Heart left ventricle (tissue), 16 donors: ENCODE data around the gene YIPF4. TPM values are rescaled to one million over a fixed set of nuclear protein-coding genes. Genes with fewer than 3 reads are reported as not detected.

ENCODE experiments used
- ATAC-seq, 4 donors: fragments of 200-7000 bp; cut with Tn5 transposase; one replicate each; pipeline ENCODE4 v1.9.1; 2020 to 2022; ENCODE audit warnings: moderate library complexity in 4 of 4, mild to moderate bottlenecking in 3 of 4, moderate number of reproducible peaks in 1 of 4
- DNase-seq, 5 donors: peaks; one replicate each; pipeline ENCODE4 v3.0.0-alpha.2; 2020
- H3K27ac ChIP-seq, 12 donors: fragments of 200-600 bp; sonication (generic) in 4 of 12; one replicate each; pipeline versions ENCODE4 v1.5.0 to v1.8.0; 2016 to 2022; ENCODE audit warnings: mild to moderate bottlenecking in 2 of 12
- H3K27me3 ChIP-seq, 9 donors: fragments of 200-600 bp; sonication (generic) in 2 of 9; one replicate each; pipeline versions ENCODE4 v1.5.1 to v1.8.0; 2016 to 2022; ENCODE audit warnings: mild to moderate bottlenecking in 3 of 9
- H3K36me3 ChIP-seq, 9 donors: fragments of 200-600 bp; sonication (generic) in 2 of 9; one replicate each; pipeline versions ENCODE4 v1.5.0 to v1.8.0; 2018 to 2022; ENCODE audit warnings: mild to moderate bottlenecking in 2 of 9
- H3K4me1 ChIP-seq, 12 donors: fragments of 200-600 bp; sonication (generic) in 4 of 12; one replicate each; pipeline versions ENCODE4 v1.5.0 to v1.8.0; 2016 to 2022; ENCODE audit warnings: mild to moderate bottlenecking in 3 of 12
- H3K4me3 ChIP-seq, 12 donors: fragments of 200-600 bp; sonication (generic) in 4 of 12; one replicate each; pipeline versions ENCODE4 v1.5.0 to v1.8.0; 2017 to 2022; ENCODE audit warnings: mild to moderate bottlenecking in 9 of 12, moderate library complexity in 4 of 12
- H3K9me3 ChIP-seq, 12 donors: fragments of 200-600 bp; sonication (generic) in 4 of 12; one replicate each; pipeline versions ENCODE4 v1.5.0 to v1.8.0; 2016 to 2022; ENCODE audit warnings: mild to moderate bottlenecking in 1 of 12
- CTCF ChIP-seq, 12 donors: fragments of 200-600 bp; sonication (generic) in 4 of 12; IDR thresholded peaks; one replicate each; pipeline versions ENCODE4 v1.5.0 to v1.8.0; 2018 to 2022; ENCODE audit warnings: antibody characterized with exemption in 12 of 12, mild to moderate bottlenecking in 5 of 12
- POLR2A ChIP-seq, 2 donors: fragments of 450-650 bp; IDR thresholded peaks; one replicate each; pipeline ENCODE4 v1.6.1; 2017; ENCODE audit warnings: antibody characterized with exemption in 2 of 2, mild to moderate bottlenecking in 2 of 2, moderate library complexity in 2 of 2
- WGBS, 4 donors: extraction: QIAGEN DNeasy Blood & Tissue Kit in 2 of 4; methylation state at CpG; one replicate each; pipeline versions ENCODE4 v1.1.5 to v1.1.7; 2013 to 2018; 5-methylcytosine and 5-hydroxymethylcytosine counted together
- intact Hi-C, 10 donors: fragments of 100-400 bp; cut with DNase I; formaldehyde crosslinking; loops; one replicate each; pipeline versions ENCODE4 v1.11.1 to v1.14.2; 2022
- polyA plus RNA-seq, 2 donors: library from polyadenylated mRNA; stranded (reverse); fragments of 200-250 nt; gene quantifications; one replicate each; pipeline ENCODE4 v1.2.3, GENCODE V29; 2013
- total RNA-seq, 9 donors: library from RNA; depleted of rRNA in 2 of 9; stranded (reverse); fragments of >200 nt in 2 of 9; fragmentation: NEBNext Ultra II Directional in 3 of 9; extraction: Animal tissue kit (Norgen Biotek cat#: 25700) in 3 of 9; gene quantifications; one replicate each; pipeline versions ENCODE4 v1.1.0 to v1.2.4, GENCODE V29; 2016 to 2023
- donor health status: ischemic (EF 13 %, LVEDD 7.1; RV severe dilation, severe dysfunction).
- donor health status: healthy with polysubstance abuse.
- donor health status: DM: no; HTN: yes; CAD: no.
- donor health status: DM: no; HTN: no; CAD: no.
- donor health status: ischemic (EF 25% LVEDD 6.9; RV normal size, moderate dysfunction).
- donor health status: ischemic (EF 25% LVEDD 5.7; RV mildly dilated, moderate dysfunction).
- donor health status: healthy.
- donor health status: DM: yes; HTN: yes; CAD: no.
- donor health status: ischemic (EF 35%, LVEDD 5.7; RV mildly dilated, moderate dysfunction).
- donor health status: nonischemic (EF 11% LVEDD 7.7; RV severe dilation, severe dysfunction).
- donor health status: DM: yes; HTN: yes; CAD: no.
- donor health status: PGD.
- donor health status: ischemic (EF 29% LVEDD 5.4; RV normal size, mild dysfunction).
- donor health status: nonischemic (EF 23%, LVEDD 6.1; RV moderate dilation, normal function).

YIPF4 gene
- total and polyA plus RNA-seq, 11 donors = 14.9 to 79.3 (median 60.3) TPM

GRCh38 chr2:32242331-32242730, 35.4 kb upstream of the YIPF4 start:
- intact Hi-C loops = no loop called here
- Histone ChIP-seq H3K36me3 (peaks cover 0 to 23% (median 0%) of the 10 kb centered on the region in 9 donors), H3K27ac (no peak overlapping the region), H3K4me3 (no peak overlapping the region), H3K9me3 (no peaks in the 10 kb centered on the region), H3K27me3 (no peaks in the 10 kb centered on the region), H3K4me1 (no peaks in the 10 kb centered on the region)
- ATAC-seq (no peak), DNase-seq (no peak)
- TF ChIP-seq POLR2A (IDR thresholded peaks at IDR 0.05) (no peak), CTCF (IDR thresholded peaks at IDR 0.05) (no peak)
- 89 to 95% (median 93%) methylated on average over 3 of the region's 3 CpGs for WGBS, 4 donors

- Histone ChIP-seq H3K9me3 (no peaks in the 10 kb centered on the region), H3K27ac (no peak overlapping the region), H3K36me3 (peaks cover 0 to 9% (median 0%) of the 10 kb centered on the region in 9 donors), H3K4me3 (no peak overlapping the region), H3K27me3 (no peaks in the 10 kb centered on the region), H3K4me1 (no peaks in the 10 kb centered on the region)
- TF ChIP-seq POLR2A (IDR thresholded peaks at IDR 0.05) (no peak), CTCF (IDR thresholded peaks at IDR 0.05) (no peak)
- 81 to 90% (median 85%) methylated on average over 4 of the region's 4 CpGs for WGBS, 4 donors
- no peak for ATAC-seq
- no peak for DNase-seq
- intact Hi-C loops = no loop called here
Observed at GRCh38 chr2:32246911-32247310, 30.8 kb upstream of the YIPF4 start.

GRCh38 chr2:32248299-32248698, 29.4 kb upstream of the YIPF4 start:
- Histone ChIP-seq H3K36me3 (peaks cover 0 to 10% (median 0%) of the 10 kb centered on the region in 9 donors), H3K27me3 (no peaks in the 10 kb centered on the region), H3K27ac (no peak overlapping the region), H3K4me3 (no peak overlapping the region), H3K4me1 (no peaks in the 10 kb centered on the region), H3K9me3 (no peaks in the 10 kb centered on the region)
- no peak for TF ChIP-seq POLR2A (IDR thresholded peaks at IDR 0.05)
- TF ChIP-seq CTCF (IDR thresholded peaks at IDR 0.05) = no peak
- intact Hi-C loops = no loop called here
- ATAC-seq (no peak), DNase-seq (no peak)
- WGBS, 4 donors = 93 to 98% (median 96%) methylated on average over 3 of the region's 3 CpGs

GRCh38 chr2:32249731-32250236, 27.9 kb upstream of the YIPF4 start:
- WGBS, 4 donors = 61 to 75% (median 69%) methylated on average over 2 of the region's 2 CpGs
- TF ChIP-seq POLR2A (IDR thresholded peaks at IDR 0.05) (no peak), CTCF (IDR thresholded peaks at IDR 0.05) (no peak)
- Histone ChIP-seq H3K27ac (no peak overlapping the region), H3K36me3 (peaks cover 0 to 16% (median 0%) of the 10 kb centered on the region in 9 donors), H3K9me3 (no peaks in the 10 kb centered on the region), H3K4me1 (no peaks in the 10 kb centered on the region), H3K4me3 (no peak overlapping the region), H3K27me3 (no peaks in the 10 kb centered on the region)
- ATAC-seq = no peak
- no peak for DNase-seq
- intact Hi-C loops = no loop called here
